Activated T-helper 1 cell treated with anti-CD3 and anti-CD28 coated beads, Interleukin-12 subunit alpha, Interleukin-12 subunit beta, Interleukin-2, Interleukin-4 antibody, amounts not matched to agents 30 ng/mL and 10 ng/mL and 1 ng/mL, durations not matched to agents 14 hours and 24 hours and 36 hours (primary cell): Measurements from ENCODE around the gene RAB5B. TPM values are rescaled to one million over a fixed set of nuclear protein-coding genes. Genes with fewer than 3 reads are reported as not detected.
"Not testable (repeated sequence)": the region's sequence is repeated elsewhere in the genome, so short reads cannot be mapped to it uniquely, and the experiment has no call there.

Source experiments
- DNase-seq: peaks from one replicate; pipeline ENCODE4 v3.0.0; 2021; ENCODE audit warnings: low spot score
- H3K27ac Mint-ChIP-seq: one replicate; pipeline ENCODE4 v1.8.0; 2021; ENCODE audit warnings: mild to moderate bottlenecking, mixed read lengths
- H3K27me3 Mint-ChIP-seq: one replicate; pipeline ENCODE4 v1.8.0; 2022; ENCODE audit warnings: mild to moderate bottlenecking, moderate library complexity, mixed read lengths; ENCODE audit not compliant: insufficient read depth
- H3K36me3 Mint-ChIP-seq: one replicate; pipeline ENCODE4 v1.8.0; 2021; ENCODE audit warnings: low read depth, mixed read lengths
- H3K4me1 Mint-ChIP-seq: one replicate; pipeline ENCODE4 v1.8.0; 2021; ENCODE audit warnings: low read depth, mixed read lengths
- H3K4me3 Mint-ChIP-seq: one replicate; pipeline ENCODE4 v1.8.0; 2021; ENCODE audit warnings: mild to moderate bottlenecking, moderate library complexity, mixed read lengths
- H3K9me3 Mint-ChIP-seq: one replicate; pipeline ENCODE4 v1.8.0; 2021; ENCODE audit warnings: mixed read lengths
- intact Hi-C: fragments of 100-400 bp; cut with micrococcal nuclease; formaldehyde crosslinking; loops from one replicate; pipeline ENCODE4 v1.15.1; 2024
- total RNA-seq: library from RNA; stranded (reverse); gene quantifications from 2 replicates; pipeline ENCODE4 v1.2.3, GENCODE V29; 2022

The RAB5B gene
- total RNA-seq, 1 donor from 2014 or later, result 47.0 TPM

DNA sequence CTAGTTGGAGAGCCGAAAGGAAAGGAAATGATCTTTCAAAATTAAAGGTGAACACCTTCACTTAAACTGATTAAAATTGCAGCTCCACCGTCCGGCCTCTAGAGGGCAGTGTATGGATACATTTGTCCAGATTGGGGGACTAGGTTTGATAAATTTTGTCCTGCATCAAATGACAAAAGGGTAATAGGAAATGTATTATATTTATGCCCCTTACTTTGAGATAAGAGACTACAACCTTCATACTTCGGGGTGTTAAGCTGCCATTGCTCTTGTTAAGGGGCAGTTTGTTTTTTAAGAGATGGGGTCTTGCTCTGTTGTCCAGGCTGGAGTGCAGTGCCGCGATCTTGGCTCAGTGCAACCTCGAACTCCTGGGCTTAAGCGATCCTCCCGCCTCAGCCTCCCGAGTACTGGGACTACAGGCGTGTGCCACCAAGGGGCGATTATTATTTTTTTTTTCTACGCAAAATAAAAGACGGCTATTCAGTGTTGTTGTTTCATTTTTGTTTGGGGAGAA lies 22.4 kb downstream of the RAB5B start:
- no peaks in the 10 kb centered on the region for H3K27me3 Mint-ChIP-seq
- H3K4me1 Mint-ChIP-seq, result peaks cover 30% of the 10 kb centered on the region
- intact Hi-C loops, result loop anchor here (1.0 kb wide), 8 partner anchors 11 to 122 kb away; partner anchors contain the start of genes IKZF4, PA2G4, RPS26 and ZC3H10
- no peaks in the 10 kb centered on the region for H3K9me3 Mint-ChIP-seq
- H3K36me3 Mint-ChIP-seq, result peaks cover 18% of the 10 kb centered on the region
- no peak overlapping the region for H3K27ac Mint-ChIP-seq
- DNase-seq, result peak; percentile 51
- peak overlapping the region; percentile 88 for H3K4me3 Mint-ChIP-seq

DNA sequence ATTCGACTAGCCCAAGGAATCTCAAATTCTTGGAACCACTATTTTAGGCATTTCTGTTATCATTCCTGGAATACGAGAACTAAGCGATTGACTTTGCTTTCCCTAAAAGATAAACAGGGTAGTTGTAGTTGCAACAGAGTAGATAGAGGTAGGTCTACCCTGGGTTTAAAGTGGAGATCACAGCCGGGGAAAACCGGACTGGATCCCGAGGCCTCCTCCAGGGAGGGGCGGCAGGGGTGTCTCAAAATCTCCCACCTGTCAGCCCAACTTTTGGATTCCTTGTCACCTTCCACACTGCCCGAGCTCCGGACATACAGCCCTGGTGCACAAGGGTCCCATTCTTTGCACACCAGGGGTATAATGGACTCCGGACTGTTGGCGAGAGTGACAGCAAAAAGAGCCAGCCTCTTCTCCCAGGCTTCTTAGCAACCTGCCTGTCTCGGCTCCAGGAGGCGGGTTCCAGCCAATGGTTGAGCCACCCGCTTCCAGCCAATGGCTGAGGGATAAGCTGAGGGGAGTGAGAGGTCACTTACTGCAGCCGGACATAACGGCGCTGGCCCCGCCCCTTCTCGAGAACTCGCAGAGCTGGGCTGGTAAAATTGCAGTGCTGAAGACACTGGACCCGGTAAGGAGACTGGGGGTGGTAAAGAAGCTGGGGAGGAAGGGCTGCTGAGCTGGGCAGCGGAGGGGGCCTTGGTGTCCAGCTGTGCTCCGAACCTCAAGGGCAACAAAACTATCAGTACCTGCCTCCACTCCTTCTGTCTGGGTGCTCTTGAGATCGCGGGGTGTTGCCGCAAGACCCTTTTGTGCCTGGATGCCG lies 23.0 kb downstream of the RAB5B start, which contains the start of gene SUOX:
TSS of gene SUOX (plus strand) at position 562 of the 820 bp plus-strand sequence. CDS start 4,946 bp downstream, outside the sequence.
- H3K4me1 Mint-ChIP-seq, result peaks cover 30% of the 10 kb centered on the region
- H3K27ac Mint-ChIP-seq, result peak within 1 kb of the TSS; percentile 64
- H3K9me3 Mint-ChIP-seq, result no peaks in the 10 kb centered on the region
- H3K4me3 Mint-ChIP-seq, result peak within 1 kb of the TSS; percentile 88
- peak; percentile 50 for DNase-seq
- peaks cover 12% of the 10 kb centered on the region for H3K36me3 Mint-ChIP-seq
- intact Hi-C loops, result loop anchor here (1.0 kb wide), 8 partner anchors 10 to 121 kb away; partner anchors contain the start of genes IKZF4, PA2G4, RPS26 and ZC3H10
- no peaks in the 10 kb centered on the region for H3K27me3 Mint-ChIP-seq

DNA sequence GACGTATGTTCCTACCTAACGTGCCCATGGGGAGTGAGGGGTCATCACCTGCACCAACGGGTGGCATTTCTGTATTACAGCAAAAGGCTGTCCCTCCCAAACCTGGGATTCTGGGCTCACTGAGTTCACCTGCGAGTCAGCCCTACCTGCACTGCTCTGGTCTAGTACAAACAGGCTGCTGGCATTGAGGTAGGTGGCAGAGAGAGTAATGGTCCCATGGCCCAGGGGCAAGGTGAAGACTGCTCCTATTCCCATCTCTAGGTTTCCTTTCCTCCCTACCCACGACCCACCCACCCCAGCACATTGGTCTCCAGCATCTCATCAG lies 23.6 kb downstream of the RAB5B start:
- no peak for DNase-seq
- intact Hi-C loops, result no loop called here
- peaks cover 8% of the 10 kb centered on the region for H3K36me3 Mint-ChIP-seq
- no peaks in the 10 kb centered on the region for H3K9me3 Mint-ChIP-seq
- H3K27me3 Mint-ChIP-seq, result no peaks in the 10 kb centered on the region
- H3K27ac Mint-ChIP-seq, result peak overlapping the region; percentile 58
- H3K4me1 Mint-ChIP-seq, result peaks cover 30% of the 10 kb centered on the region
- peak overlapping the region; percentile 88 for H3K4me3 Mint-ChIP-seq

- H3K36me3 Mint-ChIP-seq, H3K9me3 Mint-ChIP-seq, H3K4me3 Mint-ChIP-seq, intact Hi-C loops, H3K27me3 Mint-ChIP-seq, H3K27ac Mint-ChIP-seq, DNase-seq: not testable (repeated sequence)
- H3K4me1 Mint-ChIP-seq, result peaks cover 30% of the 10 kb centered on the region
Observed at GRCh38 chr12:55999522-55999921, 25.6 kb downstream of the RAB5B start.

DNA sequence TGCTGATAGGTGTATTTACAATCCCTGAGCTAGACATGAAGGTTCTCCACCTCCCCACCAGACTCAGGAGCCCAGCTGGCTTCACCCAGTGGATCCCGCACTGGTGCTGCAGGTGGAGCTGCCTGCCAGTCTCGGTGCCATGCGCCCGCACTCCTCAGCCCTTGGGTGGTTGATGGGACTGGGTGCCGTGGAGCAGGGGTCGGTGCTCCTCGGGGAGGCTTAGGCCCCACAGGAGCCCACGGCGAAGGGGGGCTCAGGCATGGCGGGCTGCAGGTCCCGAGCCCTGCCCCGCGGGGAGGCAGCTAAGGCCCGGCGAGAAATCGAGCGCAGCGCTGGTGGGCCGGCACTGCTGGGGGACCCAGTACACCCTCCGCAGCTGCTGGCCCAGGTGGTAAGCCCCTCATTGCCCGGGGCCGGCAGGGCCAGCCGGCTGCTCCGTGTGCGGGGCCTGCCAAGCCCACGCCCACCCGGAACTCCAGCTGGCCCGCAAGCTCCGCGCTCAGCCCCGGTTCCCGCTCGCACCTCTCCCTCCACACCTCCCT lies 26.2 kb downstream of the RAB5B start:
- intact Hi-C loops, H3K4me3 Mint-ChIP-seq, DNase-seq, H3K9me3 Mint-ChIP-seq, H3K27me3 Mint-ChIP-seq, H3K27ac Mint-ChIP-seq, H3K36me3 Mint-ChIP-seq: not testable (repeated sequence)
- peaks cover 30% of the 10 kb centered on the region for H3K4me1 Mint-ChIP-seq

DNA sequence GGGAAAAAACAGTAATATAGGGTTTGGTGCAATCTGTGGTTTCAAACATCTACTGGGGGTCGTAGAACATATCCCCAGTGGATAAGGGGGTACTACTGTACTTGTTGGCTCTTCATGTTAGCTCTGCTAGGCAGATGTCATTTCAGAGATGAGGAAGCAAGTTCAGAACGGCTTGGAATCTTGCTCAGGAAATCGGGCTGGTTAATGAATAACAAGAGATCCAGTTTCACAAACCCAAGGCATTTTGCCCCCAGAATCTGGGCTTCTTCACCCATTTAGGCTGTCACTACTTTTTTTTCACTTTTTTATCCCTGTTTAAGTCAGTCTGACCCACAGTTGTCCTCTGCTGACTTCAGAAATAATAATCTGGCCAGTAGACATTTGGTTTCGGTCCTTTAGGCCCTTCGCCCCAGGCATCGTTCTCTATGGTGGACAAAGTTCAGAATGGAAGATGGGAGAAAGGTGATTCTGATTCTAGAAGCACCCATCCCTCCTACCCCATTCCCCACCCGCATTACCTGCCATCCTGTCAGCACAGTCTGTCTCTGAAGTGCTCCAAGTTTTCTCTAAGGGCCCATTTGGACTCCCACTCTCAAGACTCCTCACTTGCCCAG lies 27.7 kb downstream of the RAB5B start:
- peaks cover 26% of the 10 kb centered on the region for H3K4me1 Mint-ChIP-seq
- no peaks in the 10 kb centered on the region for H3K36me3 Mint-ChIP-seq
- no peaks in the 10 kb centered on the region for H3K9me3 Mint-ChIP-seq
- H3K27me3 Mint-ChIP-seq, result no peaks in the 10 kb centered on the region
- no peak for DNase-seq
- H3K4me3 Mint-ChIP-seq, result no peak overlapping the region
- H3K27ac Mint-ChIP-seq, result no peak overlapping the region
- intact Hi-C loops, result no loop called here

- not testable (repeated sequence) for H3K27me3 Mint-ChIP-seq
- H3K4me1 Mint-ChIP-seq, result peaks cover 23% of the 10 kb centered on the region
Observed at GRCh38 chr12:56003376-56003775, 29.5 kb downstream of the RAB5B start.

GRCh38 chr12:56004211-56004610 lies 30.3 kb downstream of the RAB5B start:
- DNase-seq, result no peak
- Mint-ChIP-seq H3K4me3 (no peak overlapping the region), H3K4me1 (peaks cover 28% of the 10 kb centered on the region), H3K9me3 (no peaks in the 10 kb centered on the region), H3K27ac (no peak overlapping the region), H3K36me3 (no peaks in the 10 kb centered on the region), H3K27me3 (no peaks in the 10 kb centered on the region)
- intact Hi-C loops, result no loop called here

More at GRCh38 chr12:56003376-56003775, 29.5 kb downstream of the RAB5B start:
- H3K36me3 Mint-ChIP-seq, H3K27ac Mint-ChIP-seq, H3K4me3 Mint-ChIP-seq, intact Hi-C loops, DNase-seq, H3K9me3 Mint-ChIP-seq: not testable (repeated sequence)

- peaks cover 2% of the 10 kb centered on the region for H3K36me3 Mint-ChIP-seq
- peaks cover 3% of the 10 kb centered on the region for H3K27me3 Mint-ChIP-seq
- peak overlapping the region; percentile 92 for H3K4me3 Mint-ChIP-seq
- peaks cover 32% of the 10 kb centered on the region for H3K4me1 Mint-ChIP-seq
- H3K27ac Mint-ChIP-seq, result peak overlapping the region; percentile 88
- no peaks in the 10 kb centered on the region for H3K9me3 Mint-ChIP-seq
- DNase-seq, result peak; percentile 55
- intact Hi-C loops, result loop anchor here (1.0 kb wide), 6 partner anchors 12 to 96 kb away; partner anchors contain the start of genes CDK2, IKZF4, PA2G4 and PMEL
Observed at GRCh38 chr12:56007564-56008559, 34.0 kb downstream of the RAB5B start.

DNA sequence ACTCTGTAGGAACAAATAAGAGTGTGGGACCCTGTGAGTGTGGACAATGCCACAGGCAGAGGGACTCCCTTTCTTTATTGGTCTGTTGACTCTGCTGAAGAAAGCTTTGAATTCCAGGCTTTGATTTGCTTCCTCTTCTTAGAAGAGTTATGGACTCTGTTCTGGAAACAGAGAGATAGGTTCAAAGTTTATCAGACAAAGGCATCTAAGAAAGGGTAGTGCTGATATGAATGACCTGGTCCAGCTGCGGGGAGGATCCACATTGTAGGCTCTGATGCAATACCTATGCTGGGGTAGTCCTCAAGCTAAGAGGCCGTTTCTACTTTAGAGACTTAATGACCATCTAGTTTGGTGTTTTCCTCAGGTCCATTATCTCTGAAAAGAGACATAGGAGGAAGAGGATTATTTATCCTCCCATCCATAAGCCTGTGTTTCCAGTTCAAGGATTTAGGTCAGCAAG lies 36.3 kb downstream of the RAB5B start:
- no peaks in the 10 kb centered on the region for H3K9me3 Mint-ChIP-seq
- peak overlapping the region; percentile 29 for H3K4me3 Mint-ChIP-seq
- H3K27ac Mint-ChIP-seq, result no peak overlapping the region
- H3K27me3 Mint-ChIP-seq, result peaks cover 3% of the 10 kb centered on the region
- peaks cover 4% of the 10 kb centered on the region for H3K36me3 Mint-ChIP-seq
- intact Hi-C loops, result no loop called here
- no peak for DNase-seq
- H3K4me1 Mint-ChIP-seq, result peaks cover 32% of the 10 kb centered on the region

DNA sequence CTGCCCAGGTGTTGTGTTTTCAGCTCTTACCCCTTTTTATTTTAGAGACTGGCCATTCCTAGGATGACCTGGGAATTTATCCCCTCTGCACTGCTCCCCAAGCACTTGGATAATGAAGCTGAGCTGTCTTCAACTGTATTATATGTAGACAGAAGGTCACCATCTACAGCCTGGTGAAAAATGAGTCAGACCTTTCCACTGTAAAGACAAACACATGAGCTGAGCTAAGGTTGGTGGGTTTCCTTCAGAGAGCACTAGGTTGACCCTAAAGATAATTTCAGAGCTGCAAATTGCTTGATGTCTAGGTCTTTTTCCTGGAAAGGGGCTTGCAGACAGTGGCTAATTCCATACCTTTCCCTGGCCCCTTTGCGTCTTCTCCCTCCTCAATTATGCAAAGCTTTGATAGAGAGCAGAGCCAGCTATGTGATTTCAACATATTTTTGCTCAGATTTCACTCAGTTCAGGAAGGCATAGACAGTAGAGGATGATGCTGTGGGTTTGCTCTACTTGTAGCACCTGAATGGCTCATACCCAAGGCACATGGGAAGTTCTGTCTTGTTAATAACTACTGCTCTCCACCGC lies 37.7 kb downstream of the RAB5B start:
- Mint-ChIP-seq H3K27me3 (peaks cover 3% of the 10 kb centered on the region), H3K36me3 (peaks cover 4% of the 10 kb centered on the region), H3K4me3 (no peak overlapping the region), H3K27ac (no peak overlapping the region), H3K4me1 (peaks cover 33% of the 10 kb centered on the region), H3K9me3 (no peaks in the 10 kb centered on the region)
- DNase-seq, result no peak
- intact Hi-C loops, result no loop called here

- intact Hi-C loops, result no loop called here
- H3K27ac Mint-ChIP-seq, result no peak overlapping the region
- peaks cover 3% of the 10 kb centered on the region for H3K27me3 Mint-ChIP-seq
- DNase-seq, result no peak
- H3K4me1 Mint-ChIP-seq, result peaks cover 21% of the 10 kb centered on the region
- peaks cover 4% of the 10 kb centered on the region for H3K36me3 Mint-ChIP-seq
- no peaks in the 10 kb centered on the region for H3K9me3 Mint-ChIP-seq
- H3K4me3 Mint-ChIP-seq, result no peak overlapping the region
Observed at GRCh38 chr12:56013482-56013881, 39.6 kb downstream of the RAB5B start.
